Hematopoietic multipotent progenitor cell treated with erythropoietin and hydrocortisone succinate and interleukin-3 and kit ligand, for 4 days (in vitro differentiated cells): ENCODE results near the gene C1QTNF8.

Experiments used
- DNase-seq: peaks from one replicate; pipeline ENCODE4 v3.0.0-alpha.2; 2015

C1QTNF8 gene

DNA sequence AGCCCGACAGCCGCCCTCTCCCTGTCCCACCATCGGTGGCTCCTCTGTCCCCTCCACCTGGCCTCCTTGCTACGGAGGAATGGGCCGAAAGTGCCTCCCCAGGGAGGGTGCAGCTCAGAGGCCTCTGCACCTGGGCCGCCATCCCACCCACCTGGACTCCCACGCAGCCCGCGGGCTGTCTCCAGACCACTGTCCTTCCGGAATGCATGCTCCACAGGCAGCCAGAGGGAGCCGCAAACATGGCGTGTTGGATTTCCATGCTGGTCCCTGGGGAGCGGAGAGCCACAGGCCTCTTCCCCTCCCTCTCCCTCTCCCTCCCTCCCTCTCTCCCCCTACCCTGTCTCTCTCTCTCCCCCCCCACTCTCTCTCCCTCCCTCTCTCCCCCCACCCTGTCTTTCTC lies 20.5 kb downstream of the C1QTNF8 start:
- DNase-seq = no peak

DNA sequence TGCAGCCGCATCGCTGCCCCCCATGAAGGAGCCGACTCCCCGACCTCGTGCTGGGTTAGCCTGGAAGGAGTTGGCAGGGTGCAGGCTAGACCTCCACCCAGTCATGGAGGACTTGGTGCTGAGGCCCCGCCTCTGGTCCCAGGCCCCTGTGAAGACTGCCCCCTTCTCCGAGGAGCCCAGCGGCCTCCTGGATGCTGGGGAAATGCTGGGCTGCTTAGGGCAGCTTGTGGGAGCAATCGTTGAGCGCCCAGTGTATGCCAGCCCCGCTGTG lies 21.7 kb downstream of the C1QTNF8 start:
- no peak for DNase-seq

DNA sequence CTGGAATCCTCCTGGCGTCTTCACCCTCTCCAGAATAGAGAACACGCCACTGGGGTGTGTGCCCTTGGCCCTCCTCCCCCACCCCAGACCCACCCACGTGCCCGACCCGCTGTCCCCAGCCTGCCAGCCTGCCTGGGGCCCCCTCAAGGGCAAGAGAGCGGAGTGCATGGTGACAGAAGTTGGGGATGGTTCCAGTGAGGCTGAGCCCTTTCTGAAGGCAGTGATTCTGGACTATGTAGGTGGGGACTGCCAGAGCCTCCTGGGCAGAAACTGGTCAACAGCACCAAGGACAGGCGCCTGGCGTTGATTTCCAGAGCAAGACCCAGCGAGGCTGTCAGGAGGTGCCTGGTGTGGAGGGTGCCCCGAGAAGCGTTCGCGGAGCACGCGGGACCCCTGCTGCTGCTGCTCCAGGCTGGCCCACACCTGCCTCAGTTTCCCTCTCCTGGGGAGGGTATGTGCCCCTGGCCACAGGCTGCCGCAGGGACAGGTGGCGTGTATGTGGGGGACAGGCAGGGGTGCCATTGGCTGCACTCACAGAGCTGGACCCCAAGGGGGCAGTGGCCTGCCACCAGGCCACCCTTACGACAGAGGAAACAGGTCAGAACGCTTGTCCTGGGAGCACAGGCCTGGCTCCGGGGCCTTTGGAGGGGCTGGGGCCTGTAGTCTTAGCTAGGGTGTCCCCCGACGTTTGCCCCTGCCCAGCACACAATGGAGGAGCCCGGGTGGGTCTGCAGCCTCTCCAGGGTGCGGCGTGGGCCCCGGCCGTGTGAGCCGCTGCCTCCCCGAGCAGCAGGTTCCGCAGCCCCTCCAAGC lies 22.3 kb downstream of the C1QTNF8 start:
- DNase-seq = peak; percentile 25

DNA sequence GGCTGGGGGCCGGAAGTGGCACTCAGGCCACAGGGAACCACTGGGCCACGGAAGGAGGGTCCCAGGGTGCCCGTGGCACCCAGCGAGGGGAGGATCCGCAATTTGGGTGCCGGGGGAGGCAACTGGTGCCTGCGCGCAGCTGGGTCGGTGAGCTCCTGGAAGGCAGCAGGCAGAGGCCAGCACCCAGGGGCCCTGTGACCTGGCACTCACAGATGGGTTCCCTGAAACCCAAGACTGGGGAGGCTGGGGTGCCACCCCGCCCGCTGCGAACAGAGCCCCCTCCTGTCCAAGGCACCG lies 22.8 kb downstream of the C1QTNF8 start:
- DNase-seq = no peak

DNA sequence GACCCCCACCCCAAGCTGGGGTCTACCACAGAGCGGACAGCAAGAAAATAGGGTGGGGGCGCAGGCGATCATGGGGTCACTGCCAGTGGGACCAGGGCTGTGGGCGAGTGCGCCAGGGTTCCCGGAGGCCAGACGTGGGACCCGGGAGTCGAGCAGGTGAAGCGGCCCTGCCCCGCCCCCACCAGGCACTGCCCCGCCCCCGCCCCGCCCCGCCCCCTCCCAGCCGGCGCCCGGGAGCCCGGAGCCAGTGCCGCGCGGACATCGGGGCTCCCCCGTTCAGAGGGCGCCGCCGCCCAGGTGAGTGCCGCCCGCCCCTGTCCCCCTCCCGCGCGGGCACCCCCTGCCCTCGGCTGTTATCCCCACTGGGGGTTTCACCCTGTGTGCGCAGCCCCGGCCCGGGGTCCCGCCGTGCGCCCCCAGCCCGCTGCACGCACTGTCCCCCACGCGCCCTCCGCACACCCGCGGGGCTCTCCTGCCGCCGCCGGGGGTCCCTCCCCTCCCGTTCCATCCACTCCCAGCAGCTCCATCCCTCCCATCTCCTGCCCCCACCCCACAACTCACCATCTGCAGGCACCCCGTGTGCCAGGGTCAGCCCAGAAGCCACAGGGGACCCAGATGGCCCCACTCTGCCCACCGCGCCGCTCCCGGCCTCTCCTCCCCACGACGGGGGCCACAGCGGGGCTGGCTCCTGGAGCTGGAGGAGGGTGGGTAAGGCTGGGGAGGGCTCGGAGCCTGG lies 23.4 kb downstream of the C1QTNF8 start, which contains the start of gene SSTR5:
SSTR5 (plus strand) TSS at position 222 of the 736 bp plus-strand sequence. CDS start 6,122 bp downstream, outside the sequence.
- DNase-seq = no peak

DNA sequence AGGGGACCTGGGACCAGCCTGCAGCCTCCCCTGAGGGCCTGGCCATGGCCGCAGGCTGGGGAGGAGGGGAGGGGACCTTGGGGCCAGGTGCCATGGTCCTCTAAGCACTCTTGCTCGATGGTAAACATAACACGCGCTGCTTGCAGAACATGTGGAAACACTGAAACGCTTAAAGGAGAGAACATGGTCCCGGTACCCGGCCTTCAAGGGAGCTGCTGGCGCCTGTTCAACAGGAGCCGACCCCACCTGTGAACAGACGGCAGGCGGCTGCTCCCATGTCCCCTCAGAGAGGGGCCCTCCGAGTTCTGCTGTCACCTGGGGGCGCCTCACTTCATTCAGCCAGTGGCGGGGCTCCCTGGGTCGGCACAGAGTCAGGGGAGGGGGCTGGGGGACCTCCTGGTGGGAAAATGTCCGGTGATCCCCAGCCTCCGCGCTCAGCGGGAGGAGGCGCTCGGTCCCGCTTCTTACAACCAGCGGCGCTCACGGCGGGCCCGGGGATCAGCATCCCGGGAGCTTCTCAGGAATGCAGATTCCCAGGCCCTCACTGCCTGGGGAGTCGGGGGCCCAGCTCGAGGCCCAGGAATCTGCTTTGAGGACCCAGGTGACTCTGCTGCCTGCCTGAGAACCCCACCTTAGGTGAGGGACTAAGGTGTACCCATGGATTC lies 24.4 kb downstream of the C1QTNF8 start:
- no peak for DNase-seq

DNA sequence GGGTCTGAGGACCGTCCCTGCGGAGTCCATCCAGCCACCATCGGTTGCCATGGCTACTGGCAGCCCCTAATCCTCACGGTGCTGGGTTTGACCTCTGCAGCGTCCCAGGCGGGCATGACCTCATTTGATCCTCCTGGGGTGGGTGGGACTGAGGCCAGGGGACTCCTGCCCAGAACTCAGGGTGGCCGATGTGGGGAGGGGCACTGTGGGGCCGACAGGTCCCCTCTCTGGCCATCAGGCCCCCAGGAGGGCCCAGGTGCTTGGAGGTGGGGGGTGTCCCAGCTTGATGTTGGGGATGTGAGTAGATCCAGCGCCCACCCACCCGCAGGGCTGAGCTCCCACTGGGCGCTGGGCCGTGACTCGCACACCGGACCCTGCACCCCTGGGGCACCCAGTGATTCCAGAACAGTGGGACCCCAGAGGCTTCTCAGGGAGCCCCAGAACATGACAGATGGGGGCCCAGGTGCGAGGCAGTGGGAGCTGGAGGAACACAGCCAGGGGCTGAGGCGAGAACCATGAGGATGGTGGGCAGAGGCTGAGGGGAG lies 25.1 kb downstream of the C1QTNF8 start:
- DNase-seq = no peak

DNA sequence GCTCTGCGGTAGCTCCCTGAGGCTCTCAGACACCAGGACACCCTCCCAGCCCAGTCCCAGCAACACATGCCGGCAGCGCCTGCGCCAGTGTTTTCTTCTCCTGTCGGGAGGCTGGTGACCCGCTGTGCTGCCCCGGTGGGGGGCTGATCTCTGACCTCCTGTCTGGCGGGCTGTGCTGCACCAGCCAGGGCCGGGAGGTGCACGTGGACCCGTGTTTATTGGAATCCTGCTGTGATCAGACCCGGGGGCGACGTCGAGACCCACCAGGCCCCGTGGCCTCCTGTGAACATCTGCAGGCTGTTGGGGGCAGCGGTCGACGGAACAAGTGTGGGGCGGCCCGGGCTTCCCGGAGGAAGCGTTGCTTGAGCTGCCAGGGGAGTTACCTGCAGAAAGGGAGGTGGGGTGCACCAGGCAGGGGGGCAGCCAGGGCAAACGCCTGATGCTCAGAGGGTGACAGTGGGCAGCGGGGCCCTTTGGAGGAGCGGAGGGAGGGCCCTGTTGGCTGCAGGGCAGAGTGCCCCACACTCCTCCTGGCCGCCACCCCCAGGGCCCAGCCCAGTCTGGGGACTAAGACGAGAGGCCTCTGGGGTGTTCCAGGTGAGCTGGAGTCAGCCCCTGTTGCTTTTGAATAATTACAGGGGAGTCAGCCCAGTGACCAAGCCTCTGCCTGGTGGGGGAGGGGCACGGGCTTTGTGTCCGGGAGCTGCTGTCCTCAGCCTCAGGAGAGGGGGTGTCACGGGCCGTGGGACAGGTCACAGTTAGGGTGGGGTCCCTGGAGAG lies 25.8 kb downstream of the C1QTNF8 start:
- no peak for DNase-seq

DNA sequence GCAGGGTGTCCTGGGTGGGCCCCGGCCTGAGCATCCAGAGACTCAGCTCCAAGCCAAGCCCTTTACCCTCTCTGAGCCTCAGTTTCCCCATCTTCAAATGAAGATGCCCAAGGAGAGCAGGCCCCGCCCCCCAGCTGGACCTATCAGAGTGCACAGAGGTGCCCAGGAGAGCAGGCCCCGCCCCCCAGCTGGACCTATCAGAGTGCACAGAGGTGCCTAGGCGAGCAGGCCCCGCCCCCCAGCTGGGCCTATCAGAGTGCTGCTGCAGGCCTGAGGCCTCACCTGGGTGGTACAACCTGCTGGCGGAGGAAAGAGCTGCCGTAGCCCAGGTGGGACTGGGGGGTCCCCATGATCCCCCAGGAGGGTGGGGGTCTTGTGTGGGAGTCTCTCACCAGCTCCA lies 26.9 kb downstream of the C1QTNF8 start:
- no peak for DNase-seq

DNA sequence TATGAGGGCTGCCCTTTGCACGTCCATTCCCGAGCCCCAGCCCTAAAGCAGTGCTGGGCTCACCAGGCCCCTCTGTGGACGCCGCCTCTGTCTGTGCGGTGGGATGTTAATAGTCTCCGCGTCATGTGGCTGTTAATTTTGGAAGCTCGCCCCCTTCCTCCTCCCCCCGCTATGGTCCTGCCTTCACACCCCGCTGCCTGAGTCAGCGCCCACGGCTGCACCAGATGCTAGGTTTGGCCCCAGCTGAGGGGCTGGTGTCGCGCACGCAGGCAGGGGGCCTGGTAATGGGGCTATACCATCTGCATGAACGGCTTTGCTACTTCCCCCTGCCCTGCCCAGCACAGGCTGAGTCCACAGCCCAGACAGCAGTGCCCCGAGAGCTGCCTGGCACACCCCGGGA lies 27.6 kb downstream of the C1QTNF8 start:
- DNase-seq = no peak

DNA sequence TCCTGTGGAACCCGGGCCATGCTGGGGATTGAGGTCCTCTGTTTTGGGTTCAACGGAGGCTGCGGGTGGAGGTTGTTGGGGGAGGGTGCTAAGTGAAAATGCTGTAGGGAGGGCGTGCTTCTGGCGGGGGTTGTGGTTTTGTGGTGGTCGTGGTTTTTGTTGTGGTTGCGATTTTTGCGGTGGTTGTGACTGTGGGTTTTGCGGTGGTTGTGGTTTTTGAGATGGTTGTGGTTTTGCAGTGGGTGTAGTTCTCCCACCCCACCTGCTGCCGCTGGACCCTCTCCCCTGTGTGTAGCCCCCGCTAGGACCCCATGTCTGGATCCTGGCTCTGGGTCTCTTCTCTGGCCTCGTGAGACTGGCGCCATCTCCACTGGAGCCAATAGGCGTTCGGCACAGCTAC lies 28.4 kb downstream of the C1QTNF8 start:
- no peak for DNase-seq

DNA sequence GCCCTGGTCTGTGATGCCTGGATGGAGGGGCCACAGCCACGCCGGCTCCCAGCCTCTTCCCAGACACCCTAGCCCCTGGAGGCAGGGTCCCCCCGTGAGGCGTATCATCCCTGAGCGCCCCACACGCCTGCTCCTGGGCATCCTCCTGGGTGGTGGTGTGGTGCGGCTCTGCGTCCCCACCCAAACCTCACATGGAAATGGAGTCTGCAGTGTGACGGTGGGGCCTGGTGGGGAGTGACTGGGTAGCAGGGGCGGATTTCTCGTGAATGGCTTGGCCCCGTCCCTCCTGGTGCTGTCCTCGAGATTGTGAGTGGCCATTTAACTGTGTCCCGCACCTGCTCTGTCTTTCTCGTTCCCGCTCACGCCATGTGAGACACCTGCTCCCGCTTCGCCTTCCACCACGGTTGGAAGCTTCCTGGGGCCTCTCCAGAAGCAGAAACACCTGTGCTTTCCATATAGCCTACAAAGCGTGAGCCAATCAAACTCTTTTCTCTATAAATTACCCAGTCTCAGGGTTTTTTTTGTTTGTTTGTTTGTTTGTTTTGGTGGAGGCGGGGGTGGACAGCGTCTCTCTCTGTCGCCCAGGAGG lies 29.4 kb downstream of the C1QTNF8 start:
- DNase-seq = no peak

DNA sequence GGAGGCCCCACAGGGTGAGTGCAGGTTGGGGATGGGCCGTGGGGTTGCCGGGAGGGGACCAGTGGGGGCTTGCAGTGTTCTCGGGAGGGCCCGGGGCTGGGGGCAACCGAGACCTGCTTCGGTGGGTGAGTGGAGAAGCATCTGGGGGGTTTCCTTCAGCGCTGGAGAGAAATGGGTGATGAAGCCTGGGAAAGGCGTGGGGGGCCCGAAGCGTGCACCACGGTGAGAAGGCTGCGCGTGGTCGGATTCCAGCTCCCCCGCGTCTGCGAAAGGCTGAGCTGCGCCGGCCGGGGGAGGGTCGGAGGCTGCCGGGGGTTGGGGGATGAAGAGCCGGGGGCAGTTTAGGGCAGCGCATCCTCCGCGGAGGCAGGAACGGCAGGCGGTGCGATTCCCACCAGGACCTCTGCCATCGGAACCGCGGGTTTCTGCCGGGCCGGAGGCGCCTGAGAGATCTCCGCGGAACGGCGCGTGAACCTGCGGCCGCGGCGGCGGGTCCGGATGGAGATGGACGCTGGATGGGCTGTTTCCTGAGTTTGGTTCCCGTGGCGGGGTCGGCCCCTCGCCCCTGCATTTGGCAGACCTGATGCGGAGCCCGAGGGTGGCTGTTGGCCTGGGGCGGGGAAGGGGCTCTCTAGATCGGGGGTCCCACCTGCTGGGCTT lies 30.4 kb downstream of the C1QTNF8 start:
- DNase-seq = no peak

DNA sequence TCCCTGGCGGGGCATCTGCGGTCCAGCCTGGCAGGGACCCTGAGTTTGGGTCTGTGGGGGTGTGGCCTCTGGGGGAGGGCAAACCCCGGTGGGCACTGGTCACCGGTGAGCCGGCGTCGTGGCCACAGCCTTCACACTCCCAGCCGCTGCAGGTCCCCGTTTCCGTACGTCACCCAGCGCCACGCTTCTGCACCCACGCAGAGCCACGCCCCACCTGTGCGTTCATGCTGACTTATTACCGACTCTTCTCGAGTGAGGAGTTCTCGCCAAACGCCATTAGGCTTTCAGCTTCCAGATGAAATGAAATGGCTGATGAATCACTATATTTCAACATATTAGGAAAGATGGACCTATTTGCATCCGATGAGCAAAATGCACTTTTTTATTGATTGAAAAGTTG lies 32.3 kb downstream of the C1QTNF8 start:
- DNase-seq = no peak

DNA sequence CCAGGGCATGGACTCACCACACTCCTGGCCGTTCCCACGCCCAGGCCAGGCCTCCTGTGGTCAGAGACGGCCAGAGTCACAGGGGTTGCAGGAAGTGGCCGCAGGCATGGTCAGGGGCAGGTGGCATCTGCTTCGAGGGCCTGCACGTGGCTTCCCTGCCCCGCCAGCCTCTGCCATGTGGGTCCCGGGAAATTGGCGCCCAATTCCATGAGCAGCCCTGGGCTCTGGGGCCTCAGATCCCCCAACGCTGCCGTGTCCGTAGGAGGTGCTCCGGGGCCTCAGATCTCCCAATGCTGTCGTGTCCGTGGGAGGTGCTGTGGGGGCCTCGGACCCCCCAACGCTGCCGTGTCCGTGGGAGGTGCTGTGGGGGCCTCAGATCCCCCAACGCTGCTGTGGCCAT lies 33.1 kb downstream of the C1QTNF8 start:
- DNase-seq = no peak

DNA sequence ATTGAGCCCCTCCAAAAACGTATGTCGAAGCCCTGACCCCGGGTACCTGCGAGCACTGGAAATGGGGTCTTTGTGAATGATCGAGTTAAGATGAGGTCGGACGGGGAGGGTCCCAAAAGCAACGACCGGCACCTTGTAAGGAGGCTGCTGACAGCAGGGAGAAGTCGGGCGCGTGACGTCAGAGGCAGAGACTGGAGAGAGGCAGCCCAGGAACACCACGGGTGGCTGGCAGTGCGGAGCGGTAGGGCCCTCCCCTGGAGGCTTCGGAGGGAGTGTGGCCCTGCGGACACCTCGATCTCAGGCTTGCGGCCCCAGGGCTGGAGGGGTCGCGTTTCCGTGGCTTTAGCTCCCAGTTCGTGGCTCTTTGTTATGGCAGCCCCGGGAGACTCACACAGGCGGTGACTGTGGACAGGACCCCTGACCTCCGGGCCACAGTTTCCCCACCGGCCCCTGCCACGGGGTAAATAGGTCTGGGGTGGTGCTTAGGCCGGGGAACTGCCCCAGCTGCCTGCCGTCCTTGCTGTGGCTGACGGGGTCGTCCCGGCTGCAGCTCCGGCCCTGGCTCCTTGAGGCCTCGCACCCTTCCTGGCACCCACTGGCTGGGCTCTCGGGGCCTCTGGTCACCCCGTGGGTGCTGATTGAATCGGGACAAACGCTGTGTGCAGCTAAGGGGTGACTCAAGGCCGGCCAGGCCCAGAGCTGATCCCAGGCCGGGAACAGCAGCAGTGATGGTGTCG lies 34.1 kb downstream of the C1QTNF8 start:
- DNase-seq = no peak

DNA sequence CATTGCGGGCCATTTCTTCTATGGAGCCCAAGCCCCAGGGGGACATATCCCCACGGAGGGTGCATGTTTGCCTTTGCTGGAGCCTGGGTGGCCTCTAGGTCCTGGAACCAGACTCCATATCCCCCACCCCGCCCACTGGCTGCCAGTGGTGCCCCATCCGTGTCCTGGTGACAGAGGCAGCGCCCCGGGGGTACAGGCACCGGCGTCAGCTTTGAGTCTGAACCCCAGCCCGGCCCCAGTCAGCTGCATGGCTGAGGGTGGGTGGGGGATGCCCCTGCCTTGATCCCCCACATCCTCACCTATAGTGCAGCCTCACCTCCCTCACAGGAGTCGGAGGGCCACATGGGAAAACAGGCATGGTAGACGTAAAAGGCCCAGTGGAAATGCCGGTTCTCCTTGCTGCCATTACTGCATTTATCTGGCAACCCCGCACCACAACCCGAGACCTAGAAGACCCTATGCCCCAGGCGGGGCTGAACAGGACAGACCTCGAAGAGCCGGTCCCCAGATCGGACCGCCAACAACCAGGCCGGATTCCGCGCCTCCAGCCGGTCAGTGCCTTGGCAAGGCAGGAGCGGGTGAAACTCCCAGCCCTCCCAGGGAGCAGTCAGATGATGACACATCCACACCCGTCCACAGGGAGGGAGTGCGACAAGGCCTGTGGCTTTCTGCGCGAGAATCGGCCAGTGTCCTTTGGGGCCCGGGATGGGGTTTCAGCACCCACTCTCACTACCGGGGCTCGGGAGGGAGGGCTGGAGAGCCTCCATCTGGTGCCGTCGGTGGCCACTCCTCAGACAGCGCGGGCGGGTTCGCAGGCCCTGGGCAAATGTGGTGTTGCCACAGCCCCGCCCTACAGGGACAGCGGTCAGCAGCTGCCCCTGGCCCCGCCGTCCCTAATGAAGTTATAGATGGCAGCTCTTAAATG lies 35.4 kb downstream of the C1QTNF8 start:
- DNase-seq = no peak

DNA sequence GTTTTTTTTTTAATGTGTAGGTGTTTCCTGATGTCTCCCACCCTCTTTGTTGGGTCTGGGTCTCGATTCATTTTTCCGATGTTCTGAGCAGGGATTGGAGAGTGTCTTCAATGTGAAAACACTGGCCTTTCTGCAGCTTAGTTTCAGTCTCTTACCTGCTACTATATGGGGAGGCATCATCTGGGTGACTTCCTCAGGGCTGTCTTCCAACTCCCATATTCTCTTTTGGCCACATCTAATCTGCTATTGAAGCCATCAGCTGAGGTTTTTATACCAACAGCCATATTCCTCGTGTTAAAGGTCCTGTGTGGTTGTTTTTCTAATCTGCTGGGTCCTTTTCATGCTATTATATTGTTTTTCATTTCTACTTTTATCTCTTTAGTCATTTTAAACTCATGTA lies 36.7 kb downstream of the C1QTNF8 start:
- DNase-seq = no peak

DNA sequence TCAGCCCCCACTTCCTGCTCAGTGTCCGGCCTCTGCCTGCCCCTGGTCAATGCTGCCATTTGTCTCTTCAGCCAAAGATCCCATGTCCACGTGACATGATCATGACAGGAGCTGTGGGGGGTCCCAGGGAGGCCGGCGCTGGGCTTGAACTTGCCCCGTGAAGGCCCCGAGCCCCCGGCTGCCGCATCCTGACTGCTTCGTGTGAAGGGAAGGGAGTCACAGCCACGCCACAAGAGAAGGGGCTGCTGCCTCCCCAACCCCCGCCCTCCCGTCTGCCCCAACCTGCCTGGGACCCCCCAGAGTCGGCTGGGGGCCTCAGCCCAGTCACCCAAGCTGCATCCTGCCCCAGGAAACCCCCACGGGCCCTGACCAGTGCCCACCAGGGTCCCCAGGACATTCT lies 37.8 kb downstream of the C1QTNF8 start:
- no peak for DNase-seq

DNA sequence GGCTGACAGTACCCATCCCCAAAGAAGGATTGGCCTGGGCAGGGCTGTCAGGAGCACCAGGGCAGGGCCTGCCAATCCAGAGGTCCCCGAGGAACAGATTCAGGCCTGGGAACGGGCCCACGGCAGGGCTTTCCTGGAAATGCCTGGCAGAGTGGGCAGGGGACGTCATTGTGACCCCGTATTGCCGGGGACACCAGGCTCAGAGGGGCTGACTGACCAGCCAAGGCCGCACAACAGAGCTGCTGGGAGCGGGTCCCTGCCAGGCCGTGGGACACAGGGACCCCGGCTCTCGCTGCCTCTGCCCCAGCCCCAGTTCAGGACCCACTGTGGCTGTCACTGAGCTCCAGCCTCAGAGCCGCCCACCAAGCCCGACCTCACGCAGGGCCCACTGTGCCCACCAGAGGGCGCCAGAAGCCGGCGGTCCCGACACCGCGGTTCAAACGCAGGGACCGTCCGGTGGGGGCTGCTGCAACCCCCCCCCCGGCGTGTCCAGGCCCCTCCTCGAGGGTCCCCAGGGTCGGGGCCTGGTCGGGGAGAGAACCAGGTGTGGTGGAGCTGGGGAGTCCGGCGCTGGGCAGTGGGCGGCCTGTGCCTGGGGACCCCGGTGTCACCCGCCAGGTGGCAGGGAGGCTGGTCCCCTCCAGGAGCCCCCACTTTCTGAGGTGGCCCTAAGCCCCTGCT lies 38.7 kb downstream of the C1QTNF8 start:
- peak; percentile 57 for DNase-seq
